ENCODE data around the gene TCEA2.

GRCh38 chr20:64043768-64044167 lies 19.2 kb upstream of the TCEA2 start:
- TF ChIP-seq CTCF (IDR thresholded peaks at IDR 0.05) (no peak), POLR2A (IDR thresholded peaks at IDR 0.05) (no peak), EP300 (IDR thresholded peaks at IDR 0.05) (no peak), POLR2AphosphoS5 (IDR thresholded peaks at IDR 0.05) (no peak)

All from gastroesophageal sphincter (tissue), 3 donors.